Gastroesophageal sphincter (tissue), 3 donors: ENCODE results near the gene ERRFI1.

Experiments used
- CTCF ChIP-seq, 4 experiments: fragments of 200-600 bp in 2 of 4; fragments of 450-650 bp in 2 of 4; sonication (generic) in 1 of 4; IDR thresholded peaks; one replicate each; pipeline ENCODE4 v1.5.1; 2017 to 2019; ENCODE audit warnings: antibody characterized with exemption in 4 of 4, mild to moderate bottlenecking in 2 of 4, moderate library complexity in 2 of 4
- EP300 ChIP-seq: sonication (generic); formaldehyde crosslinking; IDR thresholded peaks from one replicate; pipeline ENCODE4 v1.6.1; 2017; ENCODE audit warnings: antibody characterized with exemption, mild to moderate bottlenecking
- POLR2A ChIP-seq, 2 donors: fragments of 450-650 bp; IDR thresholded peaks; one replicate each; pipeline ENCODE4 v1.6.1; 2017; ENCODE audit warnings: antibody characterized with exemption in 2 of 2, mild to moderate bottlenecking in 2 of 2, moderate library complexity in 1 of 2
- POLR2AphosphoS5 ChIP-seq: sonication (generic); formaldehyde crosslinking; IDR thresholded peaks from one replicate; pipeline ENCODE4 v1.6.1; 2017; ENCODE audit warnings: antibody characterized with exemption

GRCh38 chr1:7972285-7972684, 53.8 kb downstream of the ERRFI1 start:
- TF ChIP-seq POLR2A (IDR thresholded peaks at IDR 0.05) (no peak), EP300 (no peak), CTCF (IDR thresholded peaks at IDR 0.05) (no peak), POLR2AphosphoS5 (no peak)
